GM20431 (cell line): ENCODE measurements around the gene MAJIN.

ENCODE experiments used
- in situ Hi-C: fragments of 300-500 bp; cut with MseI, MboI; formaldehyde crosslinking; loops from one replicate; pipeline ENCODE4 v1.15.0; 2020; ENCODE audit warnings: low sequenced_read_pairs; ENCODE audit not compliant: unreplicated experiment

The MAJIN gene

GRCh38 chr11:64896448-64897022, 75.4 kb downstream of the MAJIN start:
- in situ Hi-C loops = loop anchor here (10.0 kb wide), 1 partner anchor 52 kb away; the partner anchor contains the start of gene CDC42BPG

DNA sequence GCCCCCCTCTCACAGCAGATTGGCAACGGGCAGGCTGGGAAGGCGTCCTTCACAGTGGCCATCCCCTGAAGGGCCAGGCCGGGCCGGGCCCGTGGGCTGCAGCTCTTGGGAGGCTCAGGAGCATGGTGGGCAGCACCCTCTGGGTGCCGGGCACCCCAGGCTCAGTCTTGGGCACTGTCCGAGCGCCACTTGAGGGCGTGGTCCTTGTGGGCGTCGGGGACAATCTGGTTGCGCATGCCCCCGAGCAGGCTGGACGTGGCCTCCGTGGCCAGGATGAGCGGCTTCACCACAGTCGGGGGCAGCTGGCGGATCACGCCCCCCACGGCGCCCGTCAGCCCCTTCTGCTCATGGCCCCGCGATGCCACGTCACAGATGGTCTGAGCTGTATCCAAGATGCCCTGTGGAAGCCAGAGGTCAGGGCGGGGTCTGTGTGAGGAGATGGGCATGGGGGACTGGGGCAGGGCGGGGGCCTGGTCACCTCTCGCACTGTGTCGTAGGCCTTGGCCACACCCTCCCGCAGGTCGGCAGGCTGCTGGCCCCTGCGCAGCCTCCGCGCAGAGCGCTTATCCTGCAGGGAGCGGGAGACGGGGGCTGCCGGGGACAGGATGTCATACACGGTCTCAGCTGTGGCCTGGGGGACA, 77.0 kb downstream of the MAJIN start:
- in situ Hi-C loops = loop anchor here (10.0 kb wide), 1 partner anchor 50 kb away; the partner anchor contains the start of gene CDC42BPG

GRCh38 chr11:64894070-64894811, 77.7 kb downstream of the MAJIN start:
- in situ Hi-C loops = loop anchor here (10.0 kb wide), 1 partner anchor 49 kb away; the partner anchor contains the start of gene CDC42BPG

DNA sequence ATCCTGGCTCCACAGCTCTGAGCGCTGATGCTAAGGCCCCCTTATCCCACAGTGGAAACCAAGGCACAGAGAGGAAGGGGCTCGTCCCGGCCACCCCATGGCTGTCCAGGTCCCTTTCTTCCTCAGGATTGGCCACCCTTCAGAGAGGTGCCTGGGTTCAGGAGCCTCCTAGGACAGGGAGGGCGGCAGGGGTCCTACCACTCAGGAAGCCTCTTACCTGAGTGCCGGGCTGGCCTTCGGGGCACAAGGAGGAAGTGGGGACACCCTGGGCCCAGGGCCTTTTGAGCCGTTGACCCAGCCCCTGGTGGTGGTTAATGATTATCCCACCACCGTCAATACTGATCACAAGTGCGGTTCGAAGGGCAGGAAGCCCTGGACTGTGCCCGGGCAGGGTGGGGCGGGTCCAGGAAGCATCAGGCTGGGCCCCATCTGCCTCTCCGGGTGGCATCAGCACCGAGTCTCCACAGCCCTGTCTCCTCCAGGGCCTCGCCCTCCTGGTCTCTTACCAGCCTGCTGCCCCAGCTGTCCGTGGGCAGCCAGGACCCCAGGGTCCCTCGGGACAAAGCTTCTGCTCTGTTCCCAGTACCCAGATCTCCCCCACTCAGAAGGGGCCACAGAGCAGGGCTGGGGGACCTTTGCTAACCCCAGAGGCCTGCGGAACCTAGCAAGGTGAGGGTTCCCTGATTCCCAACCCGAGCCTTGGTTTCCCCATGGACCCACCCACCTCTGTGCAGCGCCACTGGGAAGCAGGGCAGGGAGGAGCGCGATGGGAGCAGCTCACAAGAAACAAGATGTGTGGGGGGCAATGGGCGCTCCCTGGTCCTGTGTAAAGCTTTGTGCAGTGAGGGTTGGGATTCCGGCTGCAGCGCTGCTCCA, 78.5 kb downstream of the MAJIN start:
- in situ Hi-C loops = loop anchor here (10.0 kb wide), 1 partner anchor 49 kb away; the partner anchor contains the start of gene CDC42BPG

DNA sequence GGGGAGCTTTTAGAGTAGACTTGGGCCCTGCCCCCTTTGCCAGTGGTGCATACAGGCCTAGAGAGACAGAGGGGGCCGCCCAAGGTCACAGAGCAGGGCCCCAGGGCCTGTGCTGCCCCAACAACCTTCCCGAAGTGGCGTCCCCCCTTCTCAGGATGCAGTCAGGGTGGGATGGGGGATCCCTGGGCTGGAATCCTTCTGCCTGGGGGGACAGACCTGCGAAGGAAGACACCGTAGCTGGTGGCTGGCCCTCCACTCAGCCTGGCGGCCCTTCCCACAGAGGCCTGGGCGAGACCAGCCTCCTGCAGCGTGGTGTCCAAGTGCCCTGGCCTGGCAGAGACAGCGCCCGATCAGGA, 79.1 kb downstream of the MAJIN start:
- in situ Hi-C loops = loop anchor here (10.0 kb wide), 1 partner anchor 48 kb away; the partner anchor contains the start of gene CDC42BPG

DNA sequence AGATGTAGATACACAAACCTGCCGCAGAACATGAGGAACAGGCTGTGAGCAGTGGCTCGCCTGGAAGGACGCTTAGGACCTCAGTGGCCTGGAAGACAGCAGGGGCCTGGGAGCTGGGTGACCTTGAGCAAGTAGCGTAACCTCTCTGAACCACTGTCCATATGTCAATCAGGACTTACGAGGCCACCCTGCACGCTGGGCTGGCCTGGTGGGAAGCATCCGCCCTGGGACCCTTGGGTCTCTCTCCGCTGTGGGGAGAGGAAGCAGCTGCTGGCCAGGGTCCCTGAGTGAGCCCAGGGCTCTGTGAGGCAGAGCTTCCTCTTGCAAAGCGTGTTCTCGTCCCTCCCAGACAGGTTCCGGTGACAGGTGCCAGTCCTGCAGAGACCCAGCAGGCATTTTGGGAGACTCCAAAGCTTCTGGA, 79.5 kb downstream of the MAJIN start:
- in situ Hi-C loops = loop anchor here (10.0 kb wide), 1 partner anchor 48 kb away; the partner anchor contains the start of gene CDC42BPG

DNA sequence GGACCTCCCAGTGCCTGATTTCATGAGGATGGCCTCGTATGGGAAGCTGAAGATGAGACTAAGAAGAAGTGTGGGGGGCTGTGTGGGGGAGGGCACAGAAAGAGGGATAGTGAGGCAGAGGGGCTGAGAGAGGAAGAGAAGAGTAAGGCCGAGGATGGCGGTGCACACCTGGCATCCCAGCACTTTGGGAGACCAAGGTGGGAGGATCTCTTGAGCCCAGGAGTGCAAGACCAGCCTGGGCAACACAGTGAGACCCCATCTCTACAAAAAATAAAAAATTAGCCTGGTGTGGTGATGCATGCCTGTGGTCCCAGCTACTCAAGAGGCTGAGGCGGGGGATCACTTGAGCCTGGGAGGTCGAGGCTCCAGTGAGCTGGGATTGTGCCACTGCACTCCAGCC, 80.0 kb downstream of the MAJIN start:
- in situ Hi-C loops = loop anchor here (10.0 kb wide), 1 partner anchor 47 kb away; the partner anchor contains the start of gene CDC42BPG

DNA sequence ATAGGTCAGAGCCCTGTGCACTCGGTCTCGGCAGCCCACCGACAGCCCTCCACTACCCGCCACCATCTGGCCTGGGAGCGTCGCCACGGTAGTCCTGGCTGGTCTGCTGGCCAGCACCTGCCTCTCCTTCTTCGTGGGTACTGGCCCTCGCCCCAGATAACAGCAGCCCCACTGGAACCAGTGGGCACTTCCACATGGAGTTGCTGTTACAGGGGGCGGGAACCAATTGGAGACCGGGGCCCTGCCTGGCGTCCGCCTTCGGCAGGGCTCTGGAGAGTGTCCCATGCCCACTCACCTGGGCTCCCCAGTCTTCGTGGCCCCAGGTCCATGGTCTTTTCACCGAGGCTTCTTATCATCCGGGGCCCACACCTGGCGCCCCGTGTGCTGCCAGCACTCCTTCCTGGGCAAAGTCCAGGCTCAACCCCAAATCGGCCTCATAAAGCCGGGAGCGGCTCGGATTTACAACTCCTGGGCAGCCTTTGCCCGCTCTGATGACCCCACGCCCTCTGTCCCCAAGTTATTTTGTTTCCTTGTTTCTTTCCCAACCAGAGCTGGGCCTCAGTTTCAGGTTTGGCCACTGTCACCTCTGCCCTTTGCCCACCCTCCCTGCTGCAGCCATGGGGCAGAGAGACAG, 80.6 kb downstream of the MAJIN start:
- in situ Hi-C loops = loop anchor here (10.0 kb wide), 1 partner anchor 47 kb away; the partner anchor contains the start of gene CDC42BPG

DNA sequence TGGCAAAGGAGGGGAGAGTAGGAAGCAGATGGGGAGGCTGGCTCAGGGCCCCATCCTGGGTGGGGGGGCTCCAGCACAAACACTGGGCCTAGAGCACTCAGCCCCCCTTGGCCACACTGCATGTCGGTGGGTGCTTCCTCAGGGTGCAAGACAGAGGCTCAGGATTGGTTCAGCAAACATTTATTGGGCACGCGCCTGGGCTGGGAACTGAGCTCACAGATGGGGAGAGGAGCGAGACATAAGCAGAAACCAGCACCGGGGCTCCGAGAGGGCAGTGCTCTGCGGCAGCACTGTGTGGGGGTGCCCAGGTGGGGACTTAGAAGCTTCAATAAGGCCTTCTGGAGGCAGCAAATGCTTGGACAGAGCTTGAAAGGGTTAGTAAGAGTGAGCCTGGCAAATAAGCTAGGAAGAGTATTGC, 81.4 kb downstream of the MAJIN start:
- in situ Hi-C loops = loop anchor here (10.0 kb wide), 1 partner anchor 46 kb away; the partner anchor contains the start of gene CDC42BPG

- in situ Hi-C loops = no loop called here
Observed at GRCh38 chr11:64888729-64889511, 83.0 kb downstream of the MAJIN start.

GRCh38 chr11:64888406-64888728, 83.5 kb downstream of the MAJIN start:
- in situ Hi-C loops = no loop called here
